H1 (cell line): ENCODE measurements around the gene FJX1. TPM values are rescaled to one million over a fixed set of nuclear protein-coding genes. Genes with fewer than 3 reads are reported as not detected.

Source experiments
- CTCF ChIA-PET: fragments of 300-600 bp; sonication (Branson Sonifier 250); formaldehyde crosslinking; loops from one replicate; lab custom pipeline; 2021; ENCODE audit not compliant: partially characterized antibody; lab: Charles Lee
- POLR2A ChIA-PET: fragments of 300-600 bp; sonication (Branson Sonifier 250); formaldehyde crosslinking; loops from one replicate; lab custom pipeline; 2021; ENCODE audit warnings: inconsistent platforms; ENCODE audit not compliant: partially characterized antibody; lab: Charles Lee
- DNase-seq, 2 experiments: peaks; one replicate each; pipeline versions ENCODE4 v3.0.0 to v3.0.0-alpha.2; 2010 to 2022; ENCODE audit warnings: low spot score in 2 of 2, low read depth in 1 of 2, mixed read lengths in 1 of 2
- FAIRE-seq: peaks from 2 replicates; lab custom pipeline; 2011; peaks lifted over from hg19 to GRCh38; lab: Jason Lieb, UNC
- H2AFZ ChIP-seq: 2 replicates; pipeline ENCODE4 v1.8.1; 2012; ENCODE audit warnings: low read length, inconsistent platforms
- H2AK5ac ChIP-seq: 2 replicates; pipeline ENCODE4 v1.6.1; 2013; ENCODE audit warnings: low read depth, low read length
- H2BK120ac ChIP-seq: replicated peaks from 2 replicates; pipeline ENCODE3; 2013; ENCODE audit warnings: low read depth, low read length, inconsistent platforms
- H2BK12ac ChIP-seq: 2 replicates; pipeline ENCODE4 v1.6.1; 2013; ENCODE audit warnings: low read depth, low read length
- H2BK15ac ChIP-seq: 2 replicates; pipeline ENCODE4 v1.6.1; 2013; ENCODE audit warnings: low read length
- H2BK20ac ChIP-seq: 2 replicates; pipeline ENCODE4 v1.6.1; 2013; ENCODE audit warnings: low read length
- H2BK5ac ChIP-seq: 2 replicates; pipeline ENCODE4 v1.6.1; 2013; ENCODE audit warnings: low read depth, low read length
- H3K14ac ChIP-seq: 2 replicates; pipeline ENCODE4 v1.6.1; 2013; ENCODE audit warnings: inconsistent platforms; ENCODE audit not compliant: insufficient read length
- H3K18ac ChIP-seq: 2 replicates; pipeline ENCODE4 v1.6.1; 2013; ENCODE audit warnings: low read length; ENCODE audit errors: extremely low read depth
- H3K23ac ChIP-seq: 2 replicates; pipeline ENCODE4 v1.6.1; 2013; ENCODE audit warnings: inconsistent platforms; ENCODE audit not compliant: insufficient read length
- H3K23me2 ChIP-seq: 2 replicates; pipeline ENCODE4 v1.6.1; 2013; ENCODE audit warnings: low read depth, low read length
- H3K27ac ChIP-seq: 2 replicates; pipeline ENCODE4 v1.6.1; 2011; ENCODE audit warnings: low read depth, low read length, inconsistent platforms
- H3K27me3 ChIP-seq, 4 experiments: replicated peaks in 1 of 4; 1 replicate in 1 of 4; 2 replicates in 3 of 4; pipeline versions ENCODE4 v1.6.1 to v1.8.1; 2011 to 2013; ENCODE audit warnings: low read length in 3 of 4, mild to moderate bottlenecking in 3 of 4, inconsistent platforms in 2 of 4, mixed read lengths in 2 of 4, moderate library complexity in 1 of 4; ENCODE audit not compliant: control insufficient read depth in 3 of 4, insufficient read depth in 3 of 4; ENCODE audit errors: extremely low read depth in 1 of 4
- H3K36me3 ChIP-seq, 4 experiments: 2 replicates each; pipeline versions ENCODE4 v1.6.1 to v1.8.1; 2011 to 2013; ENCODE audit warnings: mild to moderate bottlenecking in 4 of 4, low read length in 3 of 4, moderate library complexity in 2 of 4, control low read depth in 1 of 4, inconsistent platforms in 1 of 4; ENCODE audit not compliant: insufficient read depth in 4 of 4, control insufficient read depth in 2 of 4
- H3K4ac ChIP-seq: replicated peaks from 2 replicates; pipeline ENCODE3; 2013; ENCODE audit warnings: low read length, low read depth, mixed read lengths, inconsistent platforms; ENCODE audit not compliant: insufficient read length
- H3K4me1 ChIP-seq, 4 experiments: replicated peaks in 1 of 4; 1 replicate in 1 of 4; 2 replicates in 3 of 4; pipeline versions ENCODE4 v1.6.1 to v1.8.1; 2011 to 2013; ENCODE audit warnings: low read length in 3 of 4, inconsistent platforms in 2 of 4, mixed read lengths in 1 of 4; ENCODE audit not compliant: insufficient read depth in 4 of 4, control insufficient read depth in 3 of 4
- H3K4me2 ChIP-seq, 2 experiments: 2 replicates each; pipeline versions ENCODE4 v1.6.1 to v1.8.1; 2011 to 2013; ENCODE audit warnings: low read depth in 2 of 2, low read length in 2 of 2, control low read depth in 1 of 2, inconsistent platforms in 1 of 2, mild to moderate bottlenecking in 1 of 2; ENCODE audit not compliant: insufficient read depth in 1 of 2
- H3K4me3 ChIP-seq, 4 experiments: fragments of 200-600, 300-600 bp in 1 of 4; sonication (generic), shearing (Covaris generic), sonication (Bioruptor Twin) in 1 of 4; 2 replicates each; pipeline versions ENCODE4 v1.5.1 to v1.8.1; 2011 to 2016; ENCODE audit warnings: low read length in 4 of 4, low read depth in 3 of 4, control low read depth in 2 of 4, inconsistent platforms in 2 of 4, mild to moderate bottlenecking in 2 of 4, mixed read lengths in 1 of 4, moderate library complexity in 1 of 4; ENCODE audit not compliant: insufficient read depth in 2 of 4; ENCODE audit errors: extremely low read depth in 1 of 4
- H3K56ac ChIP-seq: replicated peaks from 2 replicates; pipeline ENCODE3; 2013; ENCODE audit warnings: low read depth, mild to moderate bottlenecking, mixed read lengths, low read length, inconsistent platforms; ENCODE audit not compliant: insufficient read length
- H3K79me1 ChIP-seq: 2 replicates; pipeline ENCODE4 v1.6.1; 2013; ENCODE audit warnings: low read depth, low read length, control low read depth
- H3K79me2 ChIP-seq, 2 experiments: 2 replicates each; pipeline versions ENCODE4 v1.6.1 to v1.8.1; 2012 to 2013; ENCODE audit warnings: low read length in 2 of 2, mild to moderate bottlenecking in 2 of 2, inconsistent platforms in 1 of 2; ENCODE audit not compliant: insufficient read depth in 2 of 2, control insufficient read depth in 1 of 2
- H3K9ac ChIP-seq, 4 experiments: replicated peaks in 1 of 4; 1 replicate in 1 of 4; 2 replicates in 3 of 4; pipeline versions ENCODE4 v1.6.1 to v1.8.1; 2011 to 2013; ENCODE audit warnings: low read depth in 3 of 4, low read length in 3 of 4, control low read depth in 2 of 4, mild to moderate bottlenecking in 2 of 4, moderate library complexity in 2 of 4, inconsistent platforms in 1 of 4; ENCODE audit errors: extremely low read depth in 1 of 4
- H3K9me3 ChIP-seq, 2 experiments: 2 replicates each; pipeline versions ENCODE4 v1.6.1 to v1.8.1; 2012 to 2013; ENCODE audit warnings: mild to moderate bottlenecking in 2 of 2, moderate library complexity in 2 of 2, control low read depth in 1 of 2, inconsistent platforms in 1 of 2, low read depth in 1 of 2, low read length in 1 of 2, mixed read lengths in 1 of 2; ENCODE audit not compliant: insufficient read depth in 2 of 2
- H4K20me1 ChIP-seq, 2 experiments: replicated peaks in 1 of 2; 2 replicates each; pipeline versions ENCODE3 to v1.8.1; 2011 to 2013; ENCODE audit warnings: inconsistent platforms in 2 of 2, low read length in 2 of 2, mild to moderate bottlenecking in 1 of 2; ENCODE audit not compliant: insufficient read depth in 2 of 2, control insufficient read depth in 1 of 2
- H4K5ac ChIP-seq: 2 replicates; pipeline ENCODE4 v1.6.1; 2013; ENCODE audit warnings: low read length, low read depth, mixed read lengths, inconsistent platforms; ENCODE audit not compliant: insufficient read length
- H4K8ac ChIP-seq: 2 replicates; pipeline ENCODE4 v1.8.0; 2013; ENCODE audit warnings: mild to moderate bottlenecking, moderate library complexity, low read length, inconsistent platforms; ENCODE audit not compliant: insufficient read depth; ENCODE audit errors: extremely low read depth
- H4K91ac ChIP-seq: replicated peaks from 2 replicates; pipeline ENCODE3; 2013; ENCODE audit warnings: low read length, mixed read lengths, inconsistent platforms; ENCODE audit not compliant: insufficient read length
- BCL11A ChIP-seq, 2 experiments: IDR thresholded peaks; one replicate each; pipeline ENCODE4 v1.6.1; 2011; ENCODE audit warnings: low read depth in 2 of 2, low read length in 2 of 2, mild to moderate bottlenecking in 2 of 2
- EZH2 ChIP-seq: fragments of 200-600 bp; sonication (generic); IDR thresholded peaks from 2 replicates; pipeline ENCODE4 v1.7.1; 2012; ENCODE audit warnings: low read depth, mild to moderate bottlenecking, moderate library complexity, low read length, inconsistent platforms; ENCODE audit not compliant: severe bottlenecking
- WGBS, 2 experiments: shearing (Covaris generic) in 1 of 2; methylation state at CpG; one replicate each; pipeline versions ENCODE4 v1.1.6 to v1.1.7; 2013 to 2015; ENCODE audit warnings: low lambda C conversion rate in 2 of 2, mixed read lengths in 2 of 2, inconsistent platforms in 1 of 2, low coverage in 1 of 2, missing lambda C conversion rate in 1 of 2; ENCODE audit not compliant: insufficient replicate concordance in 2 of 2, insufficient coverage in 1 of 2, insufficient read length in 1 of 2; ENCODE audit errors: extremely low coverage in 1 of 2, missing lambda C conversion rate in 1 of 2; 5-methylcytosine and 5-hydroxymethylcytosine counted together
- polyA plus RNA-seq, 7 experiments: library from polyadenylated mRNA; depleted of rRNA in 3 of 7; stranded (reverse) in 5 of 7; unstranded in 2 of 7; fragments of >200 nt in 5 of 7; fragments of 200-250 nt in 2 of 7; gene quantifications; 1 replicate in 5 of 7; 2 replicates in 1 of 7; 4 replicates in 1 of 7; pipeline versions ENCODE4 v1.2.1 to v1.2.3, GENCODE V29; 2011 to 2013; ENCODE audit warnings: missing spikeins in 2 of 7, mixed read lengths in 2 of 7
- total RNA-seq: library from RNA; stranded (reverse); fragmentation: NEBNext Ultra II Directional; extraction: Animal tissue kit (Norgen Biotek cat#: 25700); gene quantifications from 2 replicates; pipeline ENCODE4 v1.2.1, GENCODE V29; 2021

FJX1 gene
- total and polyA plus RNA-seq, 2 of the 8 experiments (the other 6 are each of a cell fraction or from before 2014, with no cell fraction given): 6.3 to 13.3 TPM

DNA sequence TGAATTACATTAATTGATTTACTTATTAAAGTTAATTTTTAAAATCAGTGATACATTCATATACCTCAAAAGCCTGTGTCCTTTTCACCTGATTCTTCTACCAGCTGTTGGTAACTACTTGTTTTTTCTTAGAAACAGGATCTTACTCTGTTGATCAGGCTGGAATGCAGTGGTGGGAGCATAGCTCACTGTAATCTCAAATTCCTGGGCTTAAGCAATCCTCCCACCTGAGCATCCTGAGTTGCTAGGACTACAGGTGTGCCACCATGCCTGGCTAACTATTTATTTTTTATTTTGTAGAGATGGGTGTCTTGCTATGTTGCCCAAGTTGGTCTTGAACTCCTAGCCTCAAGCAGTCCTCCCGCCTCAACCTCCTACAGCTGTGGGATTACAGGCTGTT lies 49.0 kb downstream of the FJX1 start:
- Histone ChIP-seq H4K91ac (no peak overlapping the region), H3K9ac (no peak overlapping the region), H3K79me1 (peaks cover 5% of the 10 kb centered on the region; the same call in 1 of the 2 replicates), H4K5ac (no peak overlapping the region), H4K20me1 (peaks cover 0 to 2% of the 10 kb centered on the region in 2 experiments), H3K56ac (no peak overlapping the region), H2AK5ac (no peak overlapping the region), H3K23me2 (peaks cover 8% of the 10 kb centered on the region; the same call in 1 of the 2 replicates), H2BK5ac (no peak overlapping the region), H3K4me1 (peaks cover 0 to 5% (median 3%) of the 10 kb centered on the region in 4 experiments; a peak in 3 of 7 replicates), H2BK15ac (no peak overlapping the region), H2AFZ (no peak overlapping the region), H2BK120ac (no peak overlapping the region), H4K8ac (no peak overlapping the region), H3K23ac (no peak overlapping the region), H3K14ac (no peak overlapping the region), H3K4ac (no peak overlapping the region), H3K4me3 (no peak overlapping the region), H2BK20ac (no peak overlapping the region), H3K27ac (no peak overlapping the region), H3K79me2 (peaks cover 3 to 71% of the 10 kb centered on the region in 2 experiments; a peak in 3 of 4 replicates), H3K9me3 (peaks cover 12 to 23% of the 10 kb centered on the region in 2 experiments), H3K18ac (no peak overlapping the region), H3K27me3 (peaks cover 1 to 12% (median 9%) of the 10 kb centered on the region in 4 experiments), H3K4me2 (no peak overlapping the region), H2BK12ac (no peak overlapping the region), H3K36me3 (peaks cover 0 to 11% (median 2%) of the 10 kb centered on the region in 4 experiments; a peak in 1 of 8 replicates)
- WGBS, 2 experiments: 89% methylated on average over 1 of the region's 1 CpG; no CpG with 5 or more reads in 1 of the 2 experiments
- ChIA-PET POLR2A (no interaction called here), CTCF (no interaction called here)
- no peak for FAIRE-seq
- DNase-seq: no peak
- TF ChIP-seq EZH2 (no peak), BCL11A (IDR thresholded peaks at IDR 0.05; ENCODE audit: low read depth in 2 of 2, low read length in 2 of 2) (no peak)
